ENCODE results near the gene GNAO1. TPM values are rescaled to one million over a fixed set of nuclear protein-coding genes. Genes with fewer than 3 reads are reported as not detected.

The GNAO1 gene
- polyA plus RNA-seq, 1 donor (not counting 4 experiments of a cell fraction or from before 2014, with no cell fraction given): 0.13 TPM

DNA sequence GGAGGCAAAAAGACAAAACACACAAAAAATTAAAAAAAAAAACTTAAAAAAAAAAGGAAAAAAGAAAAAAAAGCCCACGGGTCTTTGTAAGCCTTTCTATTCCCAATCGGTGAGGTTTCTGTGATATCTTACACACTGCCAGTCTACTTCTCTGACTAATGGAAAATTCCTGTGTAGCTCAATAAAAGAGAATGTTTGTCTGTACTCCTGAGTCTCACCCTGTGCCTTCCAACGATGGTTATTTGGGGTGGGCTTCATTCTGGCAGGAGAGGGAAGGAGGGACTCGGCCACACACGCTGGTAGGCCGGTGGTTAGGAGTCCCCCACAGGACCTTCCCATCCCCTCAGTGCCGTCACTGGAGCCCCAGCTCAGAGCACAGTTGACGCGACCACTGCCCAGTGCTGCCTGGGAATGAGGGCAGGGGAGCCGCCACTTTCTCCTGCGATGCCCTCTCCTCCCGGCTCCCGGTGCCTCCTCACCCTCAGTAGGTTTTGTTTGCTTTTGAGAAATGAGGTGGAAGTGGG, 166.0 kb downstream of the GNAO1 start:
- Histone ChIP-seq H3K4me3 (ENCODE audit: control insufficient read depth in 2 of 3, extremely low read depth in 1 of 3, insufficient read depth in 2 of 3, low read depth in 1 of 3, low read length in 3 of 3) (no peak overlapping the region), H4K20me1 (ENCODE audit: control insufficient read depth, extremely low read depth, insufficient read depth, low read length) (no peaks in the 10 kb centered on the region), H2AFZ (ENCODE audit: control insufficient read depth, low read length) (no peak overlapping the region), H3K9me1 (ENCODE audit: control insufficient read depth, extremely low read depth, insufficient read depth, low read length) (no peaks in the 10 kb centered on the region), H3K27me3 (ENCODE audit: control insufficient read depth, extremely low read depth, insufficient read depth, low read length) (peaks cover 1% of the 10 kb centered on the region), H3K36me3 (ENCODE audit: control insufficient read depth in 2 of 2, extremely low read depth in 1 of 2, insufficient read depth in 2 of 2, low read length in 2 of 2) (peaks cover 2 to 5% of the 10 kb centered on the region in 2 experiments), H3K9ac (ENCODE audit: control insufficient read depth, extremely low read depth, insufficient read depth, low read length) (peak overlapping the region; percentile 47), H3K9me3 (ENCODE audit: control insufficient read depth, low read depth, low read length) (no peaks in the 10 kb centered on the region), H3K79me2 (ENCODE audit: control insufficient read depth, insufficient read depth, low read length) (no peaks in the 10 kb centered on the region), H3K27ac (ENCODE audit: control insufficient read depth, insufficient read depth, low read length) (no peak overlapping the region), H3K4me2 (ENCODE audit: control insufficient read depth, extremely low read depth, insufficient read depth, low read depth, low read length) (peak overlapping the region; percentile 69), H3K4me1 (ENCODE audit: control insufficient read depth, extremely low read depth, insufficient read depth, low read length) (peaks cover 4% of the 10 kb centered on the region)
- FAIRE-seq (no peak), DNase-seq (ENCODE audit: low read depth, low spot score) (no peak)
- dilution Hi-C loops (cut with MboI; ENCODE audit: extremely low pct_ligation_motif_present, low sequenced_read_pairs): no loop called here
- TF ChIP-seq, protein P1, sequence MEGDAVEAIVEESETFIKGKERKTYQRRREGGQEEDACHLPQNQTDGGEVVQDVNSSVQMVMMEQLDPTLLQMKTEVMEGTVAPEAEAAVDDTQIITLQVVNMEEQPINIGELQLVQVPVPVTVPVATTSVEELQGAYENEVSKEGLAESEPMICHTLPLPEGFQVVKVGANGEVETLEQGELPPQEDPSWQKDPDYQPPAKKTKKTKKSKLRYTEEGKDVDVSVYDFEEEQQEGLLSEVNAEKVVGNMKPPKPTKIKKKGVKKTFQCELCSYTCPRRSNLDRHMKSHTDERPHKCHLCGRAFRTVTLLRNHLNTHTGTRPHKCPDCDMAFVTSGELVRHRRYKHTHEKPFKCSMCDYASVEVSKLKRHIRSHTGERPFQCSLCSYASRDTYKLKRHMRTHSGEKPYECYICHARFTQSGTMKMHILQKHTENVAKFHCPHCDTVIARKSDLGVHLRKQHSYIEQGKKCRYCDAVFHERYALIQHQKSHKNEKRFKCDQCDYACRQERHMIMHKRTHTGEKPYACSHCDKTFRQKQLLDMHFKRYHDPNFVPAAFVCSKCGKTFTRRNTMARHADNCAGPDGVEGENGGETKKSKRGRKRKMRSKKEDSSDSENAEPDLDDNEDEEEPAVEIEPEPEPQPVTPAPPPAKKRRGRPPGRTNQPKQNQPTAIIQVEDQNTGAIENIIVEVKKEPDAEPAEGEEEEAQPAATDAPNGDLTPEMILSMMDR (optimal IDR thresholded peaks at IDR 0.05 in 1 of 3, IDR thresholded peaks at IDR 0.05 in 1 of 3, conservative IDR thresholded peaks at IDR 0.05 in 1 of 3; ENCODE audit: extremely low read depth in 1 of 3, insufficient read depth in 2 of 3, low read length in 3 of 3): no peak
- no peak for TF ChIP-seq EZH2 (IDR thresholded peaks at IDR 0.05; ENCODE audit: low read length)

DNA sequence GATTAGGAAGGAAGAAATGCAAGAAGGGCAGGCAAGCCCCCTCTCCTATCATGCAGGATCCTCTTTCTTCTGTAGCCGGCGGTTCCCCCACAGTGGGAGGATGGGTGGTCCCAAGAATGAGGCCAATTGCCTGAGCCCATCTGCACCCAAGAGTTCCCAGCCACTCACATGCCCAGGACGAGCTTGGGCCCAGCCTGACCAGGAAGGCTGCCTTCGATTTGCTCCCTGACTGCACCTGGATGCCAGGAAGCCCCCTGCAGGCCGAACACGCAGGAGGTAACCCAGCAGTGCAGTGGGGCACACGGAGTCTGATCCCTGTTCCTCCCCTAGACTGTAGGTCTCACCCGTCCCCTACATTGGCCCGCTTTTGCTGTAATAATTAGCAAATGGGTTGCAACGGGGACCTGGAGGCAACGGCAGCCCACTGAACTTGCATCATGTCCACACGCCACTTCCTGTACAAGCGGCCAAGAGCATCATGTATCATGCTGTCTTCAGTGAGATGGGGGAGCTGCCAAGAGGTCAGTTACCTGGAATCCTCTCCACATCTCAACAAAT, 166.6 kb downstream of the GNAO1 start:
- FAIRE-seq (no peak), DNase-seq (ENCODE audit: low read depth, low spot score) (no peak)
- Histone ChIP-seq H2AFZ (ENCODE audit: control insufficient read depth, low read length) (no peak overlapping the region), H3K9me3 (ENCODE audit: control insufficient read depth, low read depth, low read length) (no peaks in the 10 kb centered on the region), H3K4me3 (ENCODE audit: control insufficient read depth in 2 of 3, extremely low read depth in 1 of 3, insufficient read depth in 2 of 3, low read depth in 1 of 3, low read length in 3 of 3) (no peak overlapping the region), H3K36me3 (ENCODE audit: control insufficient read depth in 2 of 2, extremely low read depth in 1 of 2, insufficient read depth in 2 of 2, low read length in 2 of 2) (peaks cover 3 to 10% of the 10 kb centered on the region in 2 experiments), H3K9me1 (ENCODE audit: control insufficient read depth, extremely low read depth, insufficient read depth, low read length) (no peaks in the 10 kb centered on the region), H3K27me3 (ENCODE audit: control insufficient read depth, extremely low read depth, insufficient read depth, low read length) (no peaks in the 10 kb centered on the region), H4K20me1 (ENCODE audit: control insufficient read depth, extremely low read depth, insufficient read depth, low read length) (no peaks in the 10 kb centered on the region), H3K9ac (ENCODE audit: control insufficient read depth, extremely low read depth, insufficient read depth, low read length) (no peak overlapping the region), H3K4me1 (ENCODE audit: control insufficient read depth, extremely low read depth, insufficient read depth, low read length) (peaks cover 4% of the 10 kb centered on the region), H3K4me2 (ENCODE audit: control insufficient read depth, extremely low read depth, insufficient read depth, low read depth, low read length) (no peak overlapping the region), H3K27ac (ENCODE audit: control insufficient read depth, insufficient read depth, low read length) (no peak overlapping the region), H3K79me2 (ENCODE audit: control insufficient read depth, insufficient read depth, low read length) (no peaks in the 10 kb centered on the region)
- dilution Hi-C loops (cut with MboI; ENCODE audit: extremely low pct_ligation_motif_present, low sequenced_read_pairs): no loop called here
- no peak for TF ChIP-seq EZH2 (IDR thresholded peaks at IDR 0.05; ENCODE audit: low read length)
- TF ChIP-seq, protein P1 (optimal IDR thresholded peaks at IDR 0.05 in 1 of 3, IDR thresholded peaks at IDR 0.05 in 1 of 3, conservative IDR thresholded peaks at IDR 0.05 in 1 of 3; ENCODE audit: extremely low read depth in 1 of 3, insufficient read depth in 2 of 3, low read length in 3 of 3): peak in 1 of 3 experiments; percentile 13

All from keratinocyte (primary cell).